CD4-positive, alpha-beta T cell (primary cell): ENCODE measurements around the gene ELOVL1. TPM values are rescaled to one million over a fixed set of nuclear protein-coding genes. Genes with fewer than 3 reads are reported as not detected.

Experiments
- ATAC-seq: fragments of 200-7000 bp; cut with Tn5 transposase; one replicate; pipeline ENCODE4 v1.10.0; 2022; ENCODE audit warnings: mild to moderate bottlenecking; ENCODE audit not compliant: poor library complexity
- CTCF ChIA-PET: fragments of 350-600 bp; sonication (Branson Sonifier 250); formaldehyde crosslinking; loops from one replicate; lab custom pipeline; 2021; ENCODE audit warnings: antibody characterized with exemption, inconsistent platforms; lab: Charles Lee
- POLR2A ChIA-PET: fragments of 350-600 bp; sonication (Branson Sonifier 250); formaldehyde crosslinking; loops from one replicate; lab custom pipeline; 2021; ENCODE audit warnings: antibody characterized with exemption, inconsistent platforms; lab: Charles Lee
- DNase-seq, 14 experiments: peaks; one replicate each; pipeline ENCODE4 v3.0.0-alpha.2; 2013 to 2020; ENCODE audit warnings: mixed read lengths in 2 of 14
- H3K27ac ChIP-seq, 2 donors: one replicate each; pipeline versions ENCODE4 v1.5.1 to v1.7.0; 2013; ENCODE audit warnings: low read length in 2 of 2, low read depth in 1 of 2, mild to moderate bottlenecking in 1 of 2
- H3K27me3 ChIP-seq, 2 experiments: 1 replicate in 1 of 2; 2 replicates in 1 of 2; pipeline versions ENCODE4 v1.6.1 to v1.7.0; 2013; ENCODE audit warnings: low read length in 2 of 2, control low read depth in 1 of 2, mild to moderate bottlenecking in 1 of 2, moderate library complexity in 1 of 2; ENCODE audit not compliant: insufficient read depth in 2 of 2, control insufficient read depth in 1 of 2
- H3K36me3 ChIP-seq: one replicate; pipeline ENCODE4 v1.6.1; 2013; ENCODE audit warnings: low read length, control low read depth; ENCODE audit not compliant: insufficient read depth
- H3K4me1 ChIP-seq: one replicate; pipeline ENCODE4 v1.6.1; 2013; ENCODE audit warnings: low read length, control low read depth; ENCODE audit not compliant: insufficient read depth
- H3K4me3 ChIP-seq: one replicate; pipeline ENCODE4 v1.5.1; 2013; ENCODE audit warnings: mild to moderate bottlenecking, low read length, moderate library complexity
- H3K9me3 ChIP-seq, 2 experiments: 1 replicate in 1 of 2; 2 replicates in 1 of 2; pipeline versions ENCODE4 v1.6.1 to v1.7.0; 2013; ENCODE audit warnings: low read length in 2 of 2, mild to moderate bottlenecking in 2 of 2, control low read depth in 1 of 2, moderate library complexity in 1 of 2; ENCODE audit not compliant: control insufficient read depth in 1 of 2, insufficient read depth in 1 of 2
- H3K27ac Mint-ChIP-seq: one replicate; pipeline ENCODE4 v1.8.0; 2020; ENCODE audit warnings: mixed read lengths
- H3K27me3 Mint-ChIP-seq: one replicate; pipeline ENCODE4 v1.8.0; 2021; ENCODE audit warnings: mixed read lengths
- H3K36me3 Mint-ChIP-seq: one replicate; pipeline ENCODE4 v1.8.0; 2021; ENCODE audit warnings: low read depth, mixed read lengths
- H3K4me1 Mint-ChIP-seq: one replicate; pipeline ENCODE4 v1.8.0; 2021; ENCODE audit warnings: low read depth, mixed read lengths
- H3K4me3 Mint-ChIP-seq: one replicate; pipeline ENCODE4 v1.8.0; 2020; ENCODE audit warnings: mild to moderate bottlenecking, mixed read lengths
- H3K9me3 Mint-ChIP-seq: one replicate; pipeline ENCODE4 v1.8.0; 2020; ENCODE audit warnings: mixed read lengths
- intact Hi-C, 2 experiments: fragments of 100-400 bp; cut with DNase I in 1 of 2; cut with micrococcal nuclease in 1 of 2; formaldehyde crosslinking; loops; one replicate each; pipeline versions ENCODE4 v1.15.1 to v1.9.0; 2023 to 2025; cut with DNase I, micrococcal nuclease
- total RNA-seq, 174 experiments: library from RNA in 2 of 174; stranded (reverse) in 2 of 174; gene quantifications; one replicate each; pipeline ENCODE4 v1.2.3 and lab custom pipeline; 2021 to 2026
- TF ChIP-seq, protein P1 (sequence below): fragments of 200-600 bp; IDR thresholded peaks from one replicate; pipeline ENCODE4 v1.8.0; 2022; ENCODE audit warnings: antibody characterized with exemption, mild to moderate bottlenecking

The ELOVL1 gene
- total RNA-seq, 2 experiments from 2014 or later: 28.7 to 31.2 TPM

DNA sequence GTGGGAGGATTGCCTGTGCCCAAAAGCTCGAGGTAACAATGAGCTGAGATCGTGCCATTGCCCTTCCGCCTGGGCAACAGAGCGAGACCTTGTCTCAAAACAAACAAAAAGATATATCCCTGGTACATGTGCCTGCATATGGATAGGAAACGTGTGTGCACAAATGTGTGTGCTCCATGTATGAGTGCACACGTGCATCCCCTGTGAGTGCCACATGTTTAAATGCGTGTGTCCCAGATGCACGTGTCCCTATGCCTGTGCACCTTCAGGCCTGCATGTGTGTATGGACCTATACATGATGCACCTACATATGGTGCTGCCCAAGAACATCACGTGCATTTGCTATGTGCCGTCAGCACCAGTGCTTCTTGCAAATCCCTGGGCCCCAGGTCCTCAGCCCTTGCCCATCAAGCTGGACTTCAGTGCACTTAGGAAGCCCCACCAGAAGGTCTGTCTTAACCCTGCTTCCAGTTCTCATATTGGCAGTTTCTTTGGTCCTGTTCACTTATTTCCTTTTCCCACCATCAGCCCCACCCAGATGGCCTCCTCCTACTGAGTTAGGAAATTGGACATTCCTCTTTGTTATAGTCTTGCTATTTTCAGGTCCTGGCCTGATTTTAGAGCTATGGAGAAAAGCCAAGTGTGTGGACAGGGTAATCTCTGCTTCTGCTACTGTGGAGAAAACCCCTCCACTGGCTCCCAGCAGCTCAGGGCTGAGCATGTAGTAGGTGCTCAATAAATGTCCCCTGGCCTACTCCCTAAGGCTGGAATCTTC is 51.7 kb downstream of the ELOVL1 start:
- no peaks in the 10 kb centered on the region for H3K27me3 ChIP-seq
- no peaks in the 10 kb centered on the region for H3K9me3 ChIP-seq
- H3K4me1 Mint-ChIP-seq: no peaks in the 10 kb centered on the region
- TF ChIP-seq, protein P1, sequence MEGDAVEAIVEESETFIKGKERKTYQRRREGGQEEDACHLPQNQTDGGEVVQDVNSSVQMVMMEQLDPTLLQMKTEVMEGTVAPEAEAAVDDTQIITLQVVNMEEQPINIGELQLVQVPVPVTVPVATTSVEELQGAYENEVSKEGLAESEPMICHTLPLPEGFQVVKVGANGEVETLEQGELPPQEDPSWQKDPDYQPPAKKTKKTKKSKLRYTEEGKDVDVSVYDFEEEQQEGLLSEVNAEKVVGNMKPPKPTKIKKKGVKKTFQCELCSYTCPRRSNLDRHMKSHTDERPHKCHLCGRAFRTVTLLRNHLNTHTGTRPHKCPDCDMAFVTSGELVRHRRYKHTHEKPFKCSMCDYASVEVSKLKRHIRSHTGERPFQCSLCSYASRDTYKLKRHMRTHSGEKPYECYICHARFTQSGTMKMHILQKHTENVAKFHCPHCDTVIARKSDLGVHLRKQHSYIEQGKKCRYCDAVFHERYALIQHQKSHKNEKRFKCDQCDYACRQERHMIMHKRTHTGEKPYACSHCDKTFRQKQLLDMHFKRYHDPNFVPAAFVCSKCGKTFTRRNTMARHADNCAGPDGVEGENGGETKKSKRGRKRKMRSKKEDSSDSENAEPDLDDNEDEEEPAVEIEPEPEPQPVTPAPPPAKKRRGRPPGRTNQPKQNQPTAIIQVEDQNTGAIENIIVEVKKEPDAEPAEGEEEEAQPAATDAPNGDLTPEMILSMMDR: no peak
- no peaks in the 10 kb centered on the region for H3K4me1 ChIP-seq
- H3K9me3 Mint-ChIP-seq: no peaks in the 10 kb centered on the region
- ATAC-seq (no peak), DNase-seq (no peak)
- H3K4me3 Mint-ChIP-seq: no peak overlapping the region
- no peak overlapping the region for H3K4me3 ChIP-seq
- POLR2A ChIA-PET: no interaction called here
- H3K36me3 ChIP-seq: no peaks in the 10 kb centered on the region
- H3K27ac ChIP-seq: no peak overlapping the region
- H3K27ac Mint-ChIP-seq: no peak overlapping the region
- H3K36me3 Mint-ChIP-seq: no peaks in the 10 kb centered on the region
- intact Hi-C loops: no loop called here
- no peaks in the 10 kb centered on the region for H3K27me3 Mint-ChIP-seq
- CTCF ChIA-PET: no interaction called here

DNA sequence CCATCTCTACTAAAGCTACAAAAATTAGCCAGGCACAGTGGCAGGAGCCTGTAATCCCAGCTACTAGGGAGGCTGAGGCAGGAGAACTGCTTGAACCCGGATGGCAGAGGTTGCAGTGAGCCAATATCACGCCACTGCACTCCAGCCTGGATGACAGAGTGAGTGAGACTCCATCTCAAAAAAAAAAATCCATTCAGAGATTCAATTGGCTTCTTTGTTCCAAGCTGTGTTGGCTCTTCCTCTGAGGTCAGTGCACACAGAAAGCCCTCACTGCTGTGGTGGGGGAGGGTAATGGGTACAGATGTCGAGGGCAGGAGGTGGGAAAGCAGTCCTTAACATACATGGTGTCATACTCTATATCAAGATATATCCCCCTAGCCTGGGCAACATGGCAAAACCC is 52.3 kb downstream of the ELOVL1 start:
- ATAC-seq (no peak), DNase-seq (no peak)
- no peak overlapping the region for H3K4me3 ChIP-seq
- no peak overlapping the region for H3K4me3 Mint-ChIP-seq
- ChIA-PET CTCF (no interaction called here), POLR2A (no interaction called here)
- H3K9me3 ChIP-seq: no peaks in the 10 kb centered on the region
- H3K4me1 ChIP-seq: no peaks in the 10 kb centered on the region
- H3K27ac Mint-ChIP-seq: no peak overlapping the region
- H3K27me3 Mint-ChIP-seq: no peaks in the 10 kb centered on the region
- H3K27me3 ChIP-seq: no peaks in the 10 kb centered on the region
- no peaks in the 10 kb centered on the region for H3K9me3 Mint-ChIP-seq
- no peak overlapping the region for H3K27ac ChIP-seq
- no peaks in the 10 kb centered on the region for H3K36me3 ChIP-seq
- TF ChIP-seq, protein P1: no peak
- intact Hi-C loops: no loop called here
- H3K36me3 Mint-ChIP-seq: no peaks in the 10 kb centered on the region
- H3K4me1 Mint-ChIP-seq: no peaks in the 10 kb centered on the region

- no peaks in the 10 kb centered on the region for H3K9me3 Mint-ChIP-seq
- TF ChIP-seq, protein P1: no peak
- intact Hi-C loops: no loop called here
- DNase-seq: no peak
- H3K4me1 ChIP-seq: no peaks in the 10 kb centered on the region
- H3K27ac ChIP-seq: no peak overlapping the region
- H3K4me1 Mint-ChIP-seq: no peaks in the 10 kb centered on the region
- no peak overlapping the region for H3K4me3 Mint-ChIP-seq
- H3K27me3 ChIP-seq: no peaks in the 10 kb centered on the region
- ATAC-seq: no peak
- no peaks in the 10 kb centered on the region for H3K36me3 Mint-ChIP-seq
- no peaks in the 10 kb centered on the region for H3K9me3 ChIP-seq
- H3K36me3 ChIP-seq: no peaks in the 10 kb centered on the region
- no peak overlapping the region for H3K27ac Mint-ChIP-seq
- H3K4me3 ChIP-seq: no peak overlapping the region
- POLR2A ChIA-PET: no interaction called here
- H3K27me3 Mint-ChIP-seq: no peaks in the 10 kb centered on the region
- CTCF ChIA-PET: no interaction called here
Measured at GRCh38 chr1:43314233-43314632, 53.6 kb downstream of the ELOVL1 start.
